ENCODE measurements around the gene SIRT2. TPM values are rescaled to one million over a fixed set of nuclear protein-coding genes. Genes with fewer than 3 reads are reported as not detected.

SIRT2 gene
- polyA plus RNA-seq, 1 donor (not counting 4 experiments of a cell fraction or from before 2014, with no cell fraction given): 46.6 TPM

DNA sequence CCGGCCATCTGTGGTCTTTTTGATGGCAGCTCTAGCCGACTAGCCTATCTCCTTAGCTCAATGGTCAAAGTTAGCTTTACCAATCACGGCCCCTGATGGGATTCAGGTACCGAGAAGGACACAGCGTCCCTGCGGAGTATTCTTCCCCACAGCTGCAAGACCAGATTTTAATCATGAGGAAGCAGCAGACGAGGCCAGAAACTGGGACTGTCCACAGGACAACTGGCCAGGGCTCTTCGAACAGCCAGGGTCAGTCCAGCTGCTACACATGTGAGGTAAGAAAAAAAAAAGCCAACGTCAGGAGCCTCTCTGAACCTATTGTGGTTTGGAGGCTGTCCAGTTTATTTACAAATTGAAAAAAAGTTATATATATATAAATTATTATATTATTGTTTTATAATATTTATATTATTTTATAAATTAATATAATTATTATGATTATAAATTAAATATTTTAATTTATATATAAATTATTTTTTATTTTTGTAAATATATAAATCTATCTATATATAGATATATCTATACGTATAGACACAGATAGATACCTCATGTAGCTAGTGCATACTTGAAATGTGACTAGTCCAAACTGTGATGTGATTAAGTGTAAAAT lies 32.1 kb downstream of the SIRT2 start:
- Histone ChIP-seq H3K9ac (ENCODE audit: control insufficient read depth, extremely low read depth, insufficient read depth, low read length) (no peak overlapping the region), H3K27ac (ENCODE audit: control insufficient read depth, insufficient read depth, low read length) (no peak overlapping the region), H3K79me2 (ENCODE audit: control insufficient read depth, insufficient read depth, low read length) (no peaks in the 10 kb centered on the region), H3K27me3 (ENCODE audit: control insufficient read depth, extremely low read depth, insufficient read depth, low read length) (no peaks in the 10 kb centered on the region), H3K4me3 (ENCODE audit: control insufficient read depth in 2 of 3, extremely low read depth in 1 of 3, insufficient read depth in 2 of 3, low read depth in 1 of 3, low read length in 3 of 3) (no peak overlapping the region), H3K9me1 (ENCODE audit: control insufficient read depth, extremely low read depth, insufficient read depth, low read length) (no peaks in the 10 kb centered on the region), H3K4me2 (ENCODE audit: control insufficient read depth, extremely low read depth, insufficient read depth, low read depth, low read length) (no peak overlapping the region), H3K9me3 (ENCODE audit: control insufficient read depth, low read depth, low read length) (no peaks in the 10 kb centered on the region), H3K36me3 (ENCODE audit: control insufficient read depth in 2 of 2, extremely low read depth in 1 of 2, insufficient read depth in 2 of 2, low read length in 2 of 2) (no peaks in the 10 kb centered on the region), H3K4me1 (ENCODE audit: control insufficient read depth, extremely low read depth, insufficient read depth, low read length) (peaks cover 9% of the 10 kb centered on the region), H4K20me1 (ENCODE audit: control insufficient read depth, extremely low read depth, insufficient read depth, low read length) (no peaks in the 10 kb centered on the region), H2AFZ (ENCODE audit: control insufficient read depth, low read length) (no peak overlapping the region)
- DNase-seq (ENCODE audit: low read depth, low spot score) (no peak), FAIRE-seq (no peak)
- no peak for TF ChIP-seq EZH2 (IDR thresholded peaks at IDR 0.05; ENCODE audit: low read length)
- TF ChIP-seq, protein P1, sequence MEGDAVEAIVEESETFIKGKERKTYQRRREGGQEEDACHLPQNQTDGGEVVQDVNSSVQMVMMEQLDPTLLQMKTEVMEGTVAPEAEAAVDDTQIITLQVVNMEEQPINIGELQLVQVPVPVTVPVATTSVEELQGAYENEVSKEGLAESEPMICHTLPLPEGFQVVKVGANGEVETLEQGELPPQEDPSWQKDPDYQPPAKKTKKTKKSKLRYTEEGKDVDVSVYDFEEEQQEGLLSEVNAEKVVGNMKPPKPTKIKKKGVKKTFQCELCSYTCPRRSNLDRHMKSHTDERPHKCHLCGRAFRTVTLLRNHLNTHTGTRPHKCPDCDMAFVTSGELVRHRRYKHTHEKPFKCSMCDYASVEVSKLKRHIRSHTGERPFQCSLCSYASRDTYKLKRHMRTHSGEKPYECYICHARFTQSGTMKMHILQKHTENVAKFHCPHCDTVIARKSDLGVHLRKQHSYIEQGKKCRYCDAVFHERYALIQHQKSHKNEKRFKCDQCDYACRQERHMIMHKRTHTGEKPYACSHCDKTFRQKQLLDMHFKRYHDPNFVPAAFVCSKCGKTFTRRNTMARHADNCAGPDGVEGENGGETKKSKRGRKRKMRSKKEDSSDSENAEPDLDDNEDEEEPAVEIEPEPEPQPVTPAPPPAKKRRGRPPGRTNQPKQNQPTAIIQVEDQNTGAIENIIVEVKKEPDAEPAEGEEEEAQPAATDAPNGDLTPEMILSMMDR (optimal IDR thresholded peaks at IDR 0.05 in 1 of 3, IDR thresholded peaks at IDR 0.05 in 1 of 3, conservative IDR thresholded peaks at IDR 0.05 in 1 of 3; ENCODE audit: extremely low read depth in 1 of 3, insufficient read depth in 2 of 3, low read length in 3 of 3): no peak
- dilution Hi-C loops (cut with MboI; ENCODE audit: extremely low pct_ligation_motif_present, low sequenced_read_pairs): no loop called here

- DNase-seq (ENCODE audit: low read depth, low spot score) (no peak), FAIRE-seq (no peak)
- no peak overlapping the region for H3K9ac ChIP-seq (ENCODE audit: control insufficient read depth, extremely low read depth, insufficient read depth, low read length)
- H2AFZ ChIP-seq (ENCODE audit: control insufficient read depth, low read length): no peak overlapping the region
- no peak for TF ChIP-seq EZH2 (IDR thresholded peaks at IDR 0.05; ENCODE audit: low read length)
- TF ChIP-seq, protein P1 (optimal IDR thresholded peaks at IDR 0.05 in 1 of 3, IDR thresholded peaks at IDR 0.05 in 1 of 3, conservative IDR thresholded peaks at IDR 0.05 in 1 of 3; ENCODE audit: extremely low read depth in 1 of 3, insufficient read depth in 2 of 3, low read length in 3 of 3): no peak
- H3K27me3 ChIP-seq (ENCODE audit: control insufficient read depth, extremely low read depth, insufficient read depth, low read length): no peaks in the 10 kb centered on the region
- H4K20me1 ChIP-seq (ENCODE audit: control insufficient read depth, extremely low read depth, insufficient read depth, low read length): no peaks in the 10 kb centered on the region
- no peaks in the 10 kb centered on the region for H3K36me3 ChIP-seq (ENCODE audit: control insufficient read depth in 2 of 2, extremely low read depth in 1 of 2, insufficient read depth in 2 of 2, low read length in 2 of 2)
- H3K27ac ChIP-seq (ENCODE audit: control insufficient read depth, insufficient read depth, low read length): no peak overlapping the region
- no peaks in the 10 kb centered on the region for H3K79me2 ChIP-seq (ENCODE audit: control insufficient read depth, insufficient read depth, low read length)
- no peak overlapping the region for H3K4me2 ChIP-seq (ENCODE audit: control insufficient read depth, extremely low read depth, insufficient read depth, low read depth, low read length)
- no peaks in the 10 kb centered on the region for H3K9me1 ChIP-seq (ENCODE audit: control insufficient read depth, extremely low read depth, insufficient read depth, low read length)
- H3K9me3 ChIP-seq (ENCODE audit: control insufficient read depth, low read depth, low read length): no peaks in the 10 kb centered on the region
- dilution Hi-C loops (cut with MboI; ENCODE audit: extremely low pct_ligation_motif_present, low sequenced_read_pairs): no loop called here
- no peak overlapping the region for H3K4me3 ChIP-seq (ENCODE audit: control insufficient read depth in 2 of 3, extremely low read depth in 1 of 3, insufficient read depth in 2 of 3, low read depth in 1 of 3, low read length in 3 of 3)
- peaks cover 3% of the 10 kb centered on the region for H3K4me1 ChIP-seq (ENCODE audit: control insufficient read depth, extremely low read depth, insufficient read depth, low read length)
Measured at GRCh38 chr19:38862321-38863059, 36.9 kb downstream of the SIRT2 start.
